Fibroblast of lung (primary cell): ENCODE results near the gene HDAC4. TPM values are rescaled to one million over a fixed set of nuclear protein-coding genes. Genes with fewer than 3 reads are reported as not detected.

ENCODE experiments used
- DNase-seq, 2 donors: peaks; one replicate each; pipeline versions ENCODE4 v3.0.0 to v3.0.0-alpha.2; 2010; ENCODE audit warnings: low read depth in 2 of 2
- H2AFZ ChIP-seq: 2 replicates; pipeline ENCODE4 v1.5.1; 2012; ENCODE audit warnings: low read length, control low read depth, inconsistent platforms
- H3K27ac ChIP-seq: 2 replicates; pipeline ENCODE4 v1.5.1; 2011; ENCODE audit warnings: low read length, control low read depth; ENCODE audit not compliant: insufficient read depth
- H3K27me3 ChIP-seq: 2 replicates; pipeline ENCODE4 v1.5.1; 2011; ENCODE audit warnings: mild to moderate bottlenecking, low read length; ENCODE audit not compliant: control insufficient read depth, insufficient read depth
- H3K36me3 ChIP-seq: 2 replicates; pipeline ENCODE4 v1.5.1; 2011; ENCODE audit warnings: low read length; ENCODE audit not compliant: control insufficient read depth, insufficient read depth
- H3K4me1 ChIP-seq: 2 replicates; pipeline ENCODE4 v1.5.1; 2011; ENCODE audit warnings: low read length; ENCODE audit not compliant: control insufficient read depth, insufficient read depth; ENCODE audit errors: extremely low read depth
- H3K4me2 ChIP-seq: 2 replicates; pipeline ENCODE4 v1.5.1; 2011; ENCODE audit warnings: low read length, control low read depth; ENCODE audit not compliant: insufficient read depth; ENCODE audit errors: extremely low read depth
- H3K4me3 ChIP-seq, 4 experiments: fragments of 200-600 bp in 1 of 4; sonication (generic) in 1 of 4; replicated peaks in 1 of 4; 2 replicates each; pipeline ENCODE4 v1.5.1; 2011 to 2016; ENCODE audit warnings: low read length in 4 of 4, low read depth in 3 of 4, mild to moderate bottlenecking in 3 of 4, control low read depth in 2 of 4, inconsistent platforms in 1 of 4, mixed read lengths in 1 of 4; ENCODE audit not compliant: insufficient read depth in 1 of 4; ENCODE audit errors: control extremely low read depth in 1 of 4
- H3K79me2 ChIP-seq: 2 replicates; pipeline ENCODE4 v1.5.1; 2012; ENCODE audit warnings: mild to moderate bottlenecking, low read length, inconsistent platforms; ENCODE audit not compliant: control insufficient read depth, insufficient read depth
- H3K9ac ChIP-seq: 2 replicates; pipeline ENCODE4 v1.5.1; 2011; ENCODE audit warnings: mild to moderate bottlenecking, low read length, control low read depth; ENCODE audit not compliant: insufficient read depth
- H3K9me3 ChIP-seq: 2 replicates; pipeline ENCODE4 v1.5.1; 2012; ENCODE audit warnings: low read depth, low read length; ENCODE audit not compliant: control insufficient read depth, insufficient read depth
- H4K20me1 ChIP-seq: 2 replicates; pipeline ENCODE4 v1.5.1; 2011; ENCODE audit warnings: low read length; ENCODE audit not compliant: control insufficient read depth, insufficient read depth; ENCODE audit errors: extremely low read depth
- EZH2 ChIP-seq: IDR thresholded peaks from 2 replicates; pipeline ENCODE4 v1.5.1; 2012; ENCODE audit warnings: low read length, control low read depth, mild to moderate bottlenecking; ENCODE audit errors: missing control alignments
- polyA plus RNA-seq, 2 donors: library from polyadenylated mRNA; depleted of rRNA in 1 of 2; stranded (reverse) in 1 of 2; unstranded in 1 of 2; fragments of >200 nt; gene quantifications; 2 replicates each; pipeline ENCODE4 v1.2.1, GENCODE V29; 2011 to 2012; ENCODE audit warnings: missing spikeins in 1 of 2
- total RNA-seq: library from RNA; depleted of rRNA; stranded (reverse); fragments of >200 nt; gene quantifications from 2 replicates; pipeline ENCODE4 v1.2.1, GENCODE V29; 2014
- TF ChIP-seq, protein P1 (sequence below), 2 donors: IDR thresholded peaks in 1 of 2; conservative IDR thresholded peaks in 1 of 2; 1 replicate in 1 of 2; 2 replicates in 1 of 2; pipeline ENCODE4 v1.5.1; 2011 to 2012; ENCODE audit warnings: low read length in 2 of 2, control low read depth in 1 of 2, inconsistent platforms in 1 of 2, low read depth in 1 of 2, mild to moderate bottlenecking in 1 of 2

HDAC4 gene
- total and polyA plus RNA-seq, 2 donors (not counting 1 experiment from before 2014, with no cell fraction given), result 7.4 to 19.8 TPM

- peaks cover 6% of the 10 kb centered on the region for H3K27me3 ChIP-seq
- H2AFZ ChIP-seq, result no peak overlapping the region
- H3K9ac ChIP-seq, result no peak overlapping the region
- DNase-seq, result no peak
- no peak for TF ChIP-seq EZH2
- TF ChIP-seq, protein P1, sequence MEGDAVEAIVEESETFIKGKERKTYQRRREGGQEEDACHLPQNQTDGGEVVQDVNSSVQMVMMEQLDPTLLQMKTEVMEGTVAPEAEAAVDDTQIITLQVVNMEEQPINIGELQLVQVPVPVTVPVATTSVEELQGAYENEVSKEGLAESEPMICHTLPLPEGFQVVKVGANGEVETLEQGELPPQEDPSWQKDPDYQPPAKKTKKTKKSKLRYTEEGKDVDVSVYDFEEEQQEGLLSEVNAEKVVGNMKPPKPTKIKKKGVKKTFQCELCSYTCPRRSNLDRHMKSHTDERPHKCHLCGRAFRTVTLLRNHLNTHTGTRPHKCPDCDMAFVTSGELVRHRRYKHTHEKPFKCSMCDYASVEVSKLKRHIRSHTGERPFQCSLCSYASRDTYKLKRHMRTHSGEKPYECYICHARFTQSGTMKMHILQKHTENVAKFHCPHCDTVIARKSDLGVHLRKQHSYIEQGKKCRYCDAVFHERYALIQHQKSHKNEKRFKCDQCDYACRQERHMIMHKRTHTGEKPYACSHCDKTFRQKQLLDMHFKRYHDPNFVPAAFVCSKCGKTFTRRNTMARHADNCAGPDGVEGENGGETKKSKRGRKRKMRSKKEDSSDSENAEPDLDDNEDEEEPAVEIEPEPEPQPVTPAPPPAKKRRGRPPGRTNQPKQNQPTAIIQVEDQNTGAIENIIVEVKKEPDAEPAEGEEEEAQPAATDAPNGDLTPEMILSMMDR (conservative IDR thresholded peaks at IDR 0.05 in 1 of 2, IDR thresholded peaks at IDR 0.05 in 1 of 2; ENCODE audit: low read depth in 1 of 2, low read length in 2 of 2), result no peak
- H3K4me2 ChIP-seq, result no peak overlapping the region
- H3K27ac ChIP-seq, result no peak overlapping the region
- H3K9me3 ChIP-seq, result no peaks in the 10 kb centered on the region
- no peaks in the 10 kb centered on the region for H3K36me3 ChIP-seq
- H3K79me2 ChIP-seq, result no peaks in the 10 kb centered on the region
- no peak overlapping the region for H3K4me3 ChIP-seq
- H4K20me1 ChIP-seq, result no peaks in the 10 kb centered on the region
- H3K4me1 ChIP-seq, result no peaks in the 10 kb centered on the region
Measured at GRCh38 chr2:239021224-239021623, 379.6 kb downstream of the HDAC4 start.

- Histone ChIP-seq H3K79me2 (no peaks in the 10 kb centered on the region), H3K4me3 (no peak overlapping the region), H3K9me3 (no peaks in the 10 kb centered on the region), H4K20me1 (no peaks in the 10 kb centered on the region), H3K27ac (no peak overlapping the region), H2AFZ (no peak overlapping the region), H3K36me3 (no peaks in the 10 kb centered on the region), H3K4me1 (no peaks in the 10 kb centered on the region), H3K4me2 (no peak overlapping the region), H3K9ac (no peak overlapping the region), H3K27me3 (peaks cover 9% of the 10 kb centered on the region)
- TF ChIP-seq, protein P1 (conservative IDR thresholded peaks at IDR 0.05 in 1 of 2, IDR thresholded peaks at IDR 0.05 in 1 of 2; ENCODE audit: low read depth in 1 of 2, low read length in 2 of 2), result no peak
- TF ChIP-seq EZH2, result no peak
- no peak for DNase-seq
Measured at GRCh38 chr2:239020541-239021041, 380.2 kb downstream of the HDAC4 start.

DNA sequence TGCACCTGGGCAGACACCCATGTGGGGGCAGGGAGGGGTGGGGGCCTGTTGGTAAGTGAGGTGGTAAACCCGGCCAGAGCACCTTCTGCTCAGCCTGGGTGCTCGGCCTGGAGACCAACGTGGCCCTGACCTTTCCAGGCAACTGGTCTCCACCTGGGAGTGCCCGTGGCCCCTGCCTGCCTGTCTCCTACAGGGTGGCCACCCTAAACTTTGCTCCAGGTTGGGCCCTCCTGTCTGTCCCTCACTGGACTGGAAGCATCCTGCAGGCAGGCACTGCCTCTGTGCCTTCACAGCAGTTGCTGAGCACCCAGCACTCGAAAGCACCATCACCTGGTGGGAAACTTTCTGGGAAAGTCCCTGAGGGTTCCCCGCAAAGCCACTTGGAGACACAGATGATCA is 381.6 kb downstream of the HDAC4 start:
- H3K36me3 ChIP-seq, result no peaks in the 10 kb centered on the region
- H3K4me2 ChIP-seq, result no peak overlapping the region
- H3K27ac ChIP-seq, result no peak overlapping the region
- H2AFZ ChIP-seq, result no peak overlapping the region
- TF ChIP-seq, protein P1 (conservative IDR thresholded peaks at IDR 0.05 in 1 of 2, IDR thresholded peaks at IDR 0.05 in 1 of 2; ENCODE audit: low read depth in 1 of 2, low read length in 2 of 2), result no peak
- no peak for TF ChIP-seq EZH2
- H3K9ac ChIP-seq, result no peak overlapping the region
- no peak overlapping the region for H3K4me3 ChIP-seq
- no peaks in the 10 kb centered on the region for H4K20me1 ChIP-seq
- H3K27me3 ChIP-seq, result peaks cover 17% of the 10 kb centered on the region
- H3K9me3 ChIP-seq, result no peaks in the 10 kb centered on the region
- H3K79me2 ChIP-seq, result no peaks in the 10 kb centered on the region
- H3K4me1 ChIP-seq, result no peaks in the 10 kb centered on the region
- no peak for DNase-seq
